ENCODE data around the gene DYNLL2.
A peak's percentile ranks its signal among the peaks of the same experiment; 100 is the strongest.

Gene DYNLL2

GRCh38 chr17:58052407-58052806, 30.8 kb upstream of the DYNLL2 start:
- no peaks in the 10 kb centered on the region for H3K36me3 ChIP-seq
- no peak for TF ChIP-seq CTCF (IDR thresholded peaks at IDR 0.05; ENCODE audit: low read depth, low read length)
- H3K4me1 ChIP-seq, result no peaks in the 10 kb centered on the region
- H3K27me3 ChIP-seq, result no peaks in the 10 kb centered on the region
- H3K9me3 ChIP-seq, result no peaks in the 10 kb centered on the region
- H3K4me3 ChIP-seq (ENCODE audit: low read depth, low read length), result no peak overlapping the region
- DNase-seq, result no peak

GRCh38 chr17:58052945-58053715, 30.1 kb upstream of the DYNLL2 start:
- no peak for DNase-seq
- TF ChIP-seq CTCF (IDR thresholded peaks at IDR 0.05; ENCODE audit: low read depth, low read length), result 0 out of 2 replicates have a peak, but pooled peaks have one; percentile 0
- Histone ChIP-seq H3K27me3 (no peaks in the 10 kb centered on the region), H3K36me3 (no peaks in the 10 kb centered on the region), H3K4me1 (no peaks in the 10 kb centered on the region), H3K4me3 (ENCODE audit: low read depth, low read length) (no peak overlapping the region), H3K9me3 (no peaks in the 10 kb centered on the region)

DNA sequence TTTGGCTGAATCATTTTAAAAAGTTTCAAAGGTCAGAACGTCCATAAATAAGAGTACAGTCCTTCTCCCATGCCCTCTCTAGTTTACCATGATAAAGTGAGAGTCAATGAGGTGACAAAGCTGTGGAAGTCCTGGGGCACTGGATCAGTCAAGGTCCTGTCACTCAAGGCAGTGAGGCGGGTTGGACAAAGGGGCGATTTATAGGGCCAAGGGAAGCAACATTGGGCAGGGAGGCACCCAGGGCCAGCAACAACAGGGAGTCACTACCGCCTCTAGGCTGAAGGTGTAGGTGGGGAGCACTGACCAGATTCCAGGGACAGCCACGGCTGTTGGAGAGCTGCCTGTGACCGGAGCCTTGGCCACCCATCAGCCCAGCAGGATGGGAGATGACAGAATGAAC, 28.6 kb upstream of the DYNLL2 start:
- H3K36me3 ChIP-seq, result no peaks in the 10 kb centered on the region
- H3K27me3 ChIP-seq, result no peaks in the 10 kb centered on the region
- no peaks in the 10 kb centered on the region for H3K9me3 ChIP-seq
- H3K4me3 ChIP-seq (ENCODE audit: low read depth, low read length), result no peak overlapping the region
- no peak for TF ChIP-seq CTCF (IDR thresholded peaks at IDR 0.05; ENCODE audit: low read depth, low read length)
- no peak for DNase-seq
- H3K4me1 ChIP-seq, result no peaks in the 10 kb centered on the region

DNA sequence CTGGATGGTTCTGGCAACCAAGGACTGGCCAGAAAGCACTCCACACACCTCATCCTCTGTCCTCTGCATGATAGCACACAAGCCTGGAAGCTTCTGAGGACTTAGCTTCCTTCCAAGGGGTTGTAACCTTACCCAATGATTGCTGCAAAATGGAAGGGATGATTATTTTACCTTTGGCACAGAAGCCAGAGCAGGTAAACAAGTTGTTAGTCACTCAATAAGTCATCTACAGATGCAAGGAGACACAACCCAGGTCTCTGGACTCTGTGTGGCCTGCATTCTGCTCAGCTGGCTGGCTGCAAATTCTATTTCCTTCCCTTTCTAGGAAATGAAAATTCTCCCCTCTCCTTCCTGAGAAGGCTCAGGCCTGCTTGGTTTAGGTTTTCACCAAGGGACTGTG, 26.7 kb upstream of the DYNLL2 start:
- Histone ChIP-seq H3K27me3 (0 out of 2 replicates have a peak, but pooled peaks cover under 1% of the 10 kb centered on the region), H3K36me3 (no peaks in the 10 kb centered on the region), H3K4me3 (ENCODE audit: low read depth, low read length) (no peak overlapping the region), H3K4me1 (no peaks in the 10 kb centered on the region), H3K9me3 (no peaks in the 10 kb centered on the region)
- no peak for DNase-seq
- TF ChIP-seq CTCF (IDR thresholded peaks at IDR 0.05; ENCODE audit: low read depth, low read length), result no peak

DNA sequence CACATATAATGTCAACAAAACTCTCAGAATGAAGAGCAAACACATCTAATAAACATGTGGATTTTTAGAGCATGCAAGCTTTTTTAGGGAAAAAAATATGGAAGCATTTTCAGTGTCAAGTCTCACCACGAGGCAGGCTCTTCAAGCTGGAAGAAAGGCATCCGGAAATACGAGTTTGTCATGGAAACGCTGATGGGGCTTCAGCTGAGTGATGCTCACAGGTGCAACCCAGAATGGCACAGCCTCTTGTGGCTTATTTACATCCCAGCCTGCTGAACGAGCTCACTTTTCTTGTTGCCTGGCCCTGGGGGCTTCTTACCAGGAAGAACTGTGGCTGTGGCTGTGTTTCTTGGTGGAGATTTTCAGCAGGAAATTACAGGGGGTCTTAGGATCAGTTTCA, 24.1 kb upstream of the DYNLL2 start:
- Histone ChIP-seq H3K27me3 (0 out of 2 replicates have a peak, but pooled peaks cover 3% of the 10 kb centered on the region), H3K4me3 (ENCODE audit: low read depth, low read length) (no peak overlapping the region), H3K9me3 (no peaks in the 10 kb centered on the region), H3K4me1 (no peaks in the 10 kb centered on the region), H3K36me3 (no peaks in the 10 kb centered on the region)
- DNase-seq, result no peak
- TF ChIP-seq CTCF (IDR thresholded peaks at IDR 0.05; ENCODE audit: low read depth, low read length), result no peak

GRCh38 chr17:58060596-58061191, 22.5 kb upstream of the DYNLL2 start:
- H3K4me1 ChIP-seq, result no peaks in the 10 kb centered on the region
- H3K36me3 ChIP-seq, result no peaks in the 10 kb centered on the region
- TF ChIP-seq CTCF (IDR thresholded peaks at IDR 0.05; ENCODE audit: low read depth, low read length), result no peak
- no peak for DNase-seq
- H3K4me3 ChIP-seq (ENCODE audit: low read depth, low read length), result no peak overlapping the region
- H3K27me3 ChIP-seq, result 0 out of 2 replicates have a peak, but pooled peaks cover 3% of the 10 kb centered on the region
- H3K9me3 ChIP-seq, result no peaks in the 10 kb centered on the region
